ENCODE data around the gene CBX4. TPM values are rescaled to one million over a fixed set of nuclear protein-coding genes. Genes with fewer than 3 reads are reported as not detected.

CBX4 gene
- total and polyA plus RNA-seq, 2 of the 13 experiments (the other 11 are each of a cell fraction or from before 2014, with no cell fraction given) = 25.8 to 50.8 TPM

DNA sequence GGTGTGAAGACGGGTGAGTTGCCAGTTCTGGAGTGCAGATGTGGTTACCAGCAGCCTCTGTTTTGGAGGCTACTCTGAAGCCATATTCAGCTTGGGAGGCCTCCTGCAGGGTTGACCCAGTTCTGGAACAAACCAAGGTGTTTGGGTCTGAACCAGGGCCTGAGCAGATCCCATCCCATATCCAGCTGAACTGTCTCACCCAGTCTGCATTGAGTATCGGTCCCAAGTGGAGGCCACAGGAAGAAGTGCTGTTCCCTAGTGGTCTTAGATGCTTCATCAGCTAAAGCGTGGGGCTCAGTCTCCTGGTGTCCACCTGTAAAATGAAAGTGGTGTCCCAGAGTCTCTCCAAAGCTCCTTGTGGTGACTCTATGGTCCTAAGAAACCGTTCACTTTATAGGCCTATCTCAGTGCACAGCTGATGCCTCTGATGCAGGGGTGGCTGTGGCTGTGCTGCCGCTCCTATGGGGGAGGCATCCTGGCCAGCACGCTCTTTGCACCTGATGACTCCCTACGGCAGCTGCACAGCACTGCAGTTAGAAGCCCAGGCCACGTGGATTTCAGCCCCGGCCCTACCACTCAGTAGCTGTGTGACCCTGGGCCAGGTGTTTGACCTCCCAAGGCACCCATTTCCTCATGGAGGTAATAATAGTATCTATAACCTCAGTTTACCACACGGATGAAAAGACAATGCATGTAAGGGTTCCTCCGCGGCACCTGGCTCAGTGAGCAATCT lies 21.0 kb downstream of the CBX4 start (continued):
- TF ChIP-seq, protein P1, sequence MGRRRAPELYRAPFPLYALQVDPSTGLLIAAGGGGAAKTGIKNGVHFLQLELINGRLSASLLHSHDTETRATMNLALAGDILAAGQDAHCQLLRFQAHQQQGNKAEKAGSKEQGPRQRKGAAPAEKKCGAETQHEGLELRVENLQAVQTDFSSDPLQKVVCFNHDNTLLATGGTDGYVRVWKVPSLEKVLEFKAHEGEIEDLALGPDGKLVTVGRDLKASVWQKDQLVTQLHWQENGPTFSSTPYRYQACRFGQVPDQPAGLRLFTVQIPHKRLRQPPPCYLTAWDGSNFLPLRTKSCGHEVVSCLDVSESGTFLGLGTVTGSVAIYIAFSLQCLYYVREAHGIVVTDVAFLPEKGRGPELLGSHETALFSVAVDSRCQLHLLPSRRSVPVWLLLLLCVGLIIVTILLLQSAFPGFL (CRISPR knock-in tag; IDR thresholded peaks at IDR 0.05) = no peak
- TF ChIP-seq, protein P2, sequence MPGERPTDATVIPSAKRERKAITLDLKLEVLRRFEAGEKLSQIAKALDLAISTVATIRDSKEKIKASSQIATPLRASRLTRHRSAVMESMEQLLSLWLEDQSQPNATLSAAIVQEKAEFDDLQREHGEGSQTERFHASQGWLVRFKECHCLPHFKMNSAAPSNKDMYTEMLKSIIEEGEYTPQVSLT (CRISPR knock-in tag; IDR thresholded peaks at IDR 0.05; ENCODE audit: borderline replicate concordance, low read depth) = no peak
- no peak for TF ChIP-seq ZFP41 (CRISPR knock-in tag; IDR thresholded peaks at IDR 0.05; ENCODE audit: borderline replicate concordance)
- TF ChIP-seq, protein P3, sequence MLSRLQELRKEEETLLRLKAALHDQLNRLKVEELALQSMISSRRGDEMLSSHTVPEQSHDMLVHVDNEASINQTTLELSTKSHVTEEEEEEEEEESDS (CRISPR knock-in tag; IDR thresholded peaks at IDR 0.05; ENCODE audit: borderline replicate concordance) = no peak; the same call in 1 of the 2 replicates
- no peak for TF ChIP-seq CCAR2 (optimal IDR thresholded peaks at IDR 0.05; ENCODE audit: low read depth, low read length)
- TF ChIP-seq ZNF792 (CRISPR knock-in tag; IDR thresholded peaks at IDR 0.05) = peak; percentile 80; the same call in 1 of the 2 replicates
- TF ChIP-seq ZNF251 (CRISPR knock-in tag; IDR thresholded peaks at IDR 0.05) = no peak
- TF ChIP-seq RARA (CRISPR knock-in tag; IDR thresholded peaks at IDR 0.05) = peak; percentile 49
- no peak for TF ChIP-seq ZNF777 (CRISPR knock-in tag; IDR thresholded peaks at IDR 0.05)
- TF ChIP-seq, protein P4, sequence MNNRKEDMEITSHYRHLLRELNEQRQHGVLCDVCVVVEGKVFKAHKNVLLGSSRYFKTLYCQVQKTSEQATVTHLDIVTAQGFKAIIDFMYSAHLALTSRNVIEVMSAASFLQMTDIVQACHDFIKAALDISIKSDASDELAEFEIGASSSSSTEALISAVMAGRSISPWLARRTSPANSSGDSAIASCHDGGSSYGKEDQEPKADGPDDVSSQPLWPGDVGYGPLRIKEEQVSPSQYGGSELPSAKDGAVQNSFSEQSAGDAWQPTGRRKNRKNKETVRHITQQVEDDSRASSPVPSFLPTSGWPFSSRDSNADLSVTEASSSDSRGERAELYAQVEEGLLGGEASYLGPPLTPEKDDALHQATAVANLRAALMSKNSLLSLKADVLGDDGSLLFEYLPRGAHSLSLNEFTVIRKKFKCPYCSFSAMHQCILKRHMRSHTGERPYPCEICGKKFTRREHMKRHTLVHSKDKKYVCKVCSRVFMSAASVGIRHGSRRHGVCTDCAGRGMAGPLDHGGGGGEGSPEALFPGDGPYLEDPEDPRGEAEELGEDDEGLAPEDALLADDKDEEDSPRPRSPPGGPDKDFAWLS (CRISPR knock-in tag; IDR thresholded peaks at IDR 0.05; ENCODE audit: borderline replicate concordance) = no peak
- TF ChIP-seq RFXAP (CRISPR knock-in tag; IDR thresholded peaks at IDR 0.05; ENCODE audit: borderline replicate concordance) = no peak
- TF ChIP-seq ZNF569 (CRISPR knock-in tag; IDR thresholded peaks at IDR 0.05; ENCODE audit: borderline replicate concordance) = no peak
- no peak for TF ChIP-seq ZNF567 (CRISPR knock-in tag; IDR thresholded peaks at IDR 0.05; ENCODE audit: borderline replicate concordance)
- TF ChIP-seq NPAS2 (CRISPR knock-in tag; IDR thresholded peaks at IDR 0.05; ENCODE audit: borderline replicate concordance) = no peak
- TF ChIP-seq CBFB (CRISPR knock-in tag; IDR thresholded peaks at IDR 0.05) = no peak
- TF ChIP-seq, protein P5, sequence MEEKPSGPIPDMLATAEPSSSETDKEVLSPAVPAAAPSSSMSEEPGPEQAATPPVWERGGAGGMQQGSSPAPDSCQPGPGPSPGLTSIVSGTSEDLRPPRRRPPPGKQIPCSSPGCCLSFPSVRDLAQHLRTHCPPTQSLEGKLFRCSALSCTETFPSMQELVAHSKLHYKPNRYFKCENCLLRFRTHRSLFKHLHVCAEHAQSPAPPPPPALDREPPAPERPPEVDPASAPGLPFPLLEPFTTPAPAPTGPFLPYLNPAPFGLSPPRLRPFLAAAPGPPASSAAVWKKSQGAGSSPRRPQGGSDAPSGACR (CRISPR knock-in tag; IDR thresholded peaks at IDR 0.05) = no peak
- no peak for TF ChIP-seq AHR (CRISPR knock-in tag; IDR thresholded peaks at IDR 0.05)
- TF ChIP-seq ARNT2 (CRISPR knock-in tag; IDR thresholded peaks at IDR 0.05; ENCODE audit: low read depth) = no peak
- TF ChIP-seq BRD4 (CRISPR knock-in tag; IDR thresholded peaks at IDR 0.05) = no peak
- TF ChIP-seq, protein P6, sequence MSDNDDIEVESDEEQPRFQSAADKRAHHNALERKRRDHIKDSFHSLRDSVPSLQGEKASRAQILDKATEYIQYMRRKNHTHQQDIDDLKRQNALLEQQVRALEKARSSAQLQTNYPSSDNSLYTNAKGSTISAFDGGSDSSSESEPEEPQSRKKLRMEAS (IDR thresholded peaks at IDR 0.05) = peak; percentile 96
- TF ChIP-seq EED (CRISPR knock-in tag; IDR thresholded peaks at IDR 0.05) = no peak
- TF ChIP-seq, protein P7, sequence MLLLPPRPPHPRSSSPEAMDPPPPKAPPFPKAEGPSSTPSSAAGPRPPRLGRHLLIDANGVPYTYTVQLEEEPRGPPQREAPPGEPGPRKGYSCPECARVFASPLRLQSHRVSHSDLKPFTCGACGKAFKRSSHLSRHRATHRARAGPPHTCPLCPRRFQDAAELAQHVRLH (CRISPR knock-in tag; IDR thresholded peaks at IDR 0.05; ENCODE audit: borderline replicate concordance, low read depth) = 0 out of 2 replicates have a peak, but pooled peaks have one; percentile 32
- TF ChIP-seq, protein P8, sequence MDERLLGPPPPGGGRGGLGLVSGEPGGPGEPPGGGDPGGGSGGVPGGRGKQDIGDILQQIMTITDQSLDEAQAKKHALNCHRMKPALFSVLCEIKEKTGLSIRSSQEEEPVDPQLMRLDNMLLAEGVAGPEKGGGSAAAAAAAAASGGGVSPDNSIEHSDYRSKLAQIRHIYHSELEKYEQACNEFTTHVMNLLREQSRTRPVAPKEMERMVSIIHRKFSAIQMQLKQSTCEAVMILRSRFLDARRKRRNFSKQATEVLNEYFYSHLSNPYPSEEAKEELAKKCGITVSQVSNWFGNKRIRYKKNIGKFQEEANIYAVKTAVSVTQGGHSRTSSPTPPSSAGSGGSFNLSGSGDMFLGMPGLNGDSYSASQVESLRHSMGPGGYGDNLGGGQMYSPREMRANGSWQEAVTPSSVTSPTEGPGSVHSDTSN (CRISPR knock-in tag; IDR thresholded peaks at IDR 0.05) = no peak
- TF ChIP-seq CREB1 (IDR thresholded peaks at IDR 0.05) = no peak
- no peak for TF ChIP-seq CREB1 (CRISPR knock-in tag; IDR thresholded peaks at IDR 0.05)
- TF ChIP-seq PAWR (CRISPR knock-in tag; IDR thresholded peaks at IDR 0.05; ENCODE audit: borderline replicate concordance) = no peak
